NK-92 treated with Interleukin-12 subunit alpha and Interleukin-12 subunit beta, amount 100 ng/mL, for 24 hours (cell line): Measurements from ENCODE around the gene SBSN.

Experiments
- DNase-seq: peaks from one replicate; lab custom pipeline; 2025; lab: John Stamatoyannopoulos, UW

The SBSN gene

DNA sequence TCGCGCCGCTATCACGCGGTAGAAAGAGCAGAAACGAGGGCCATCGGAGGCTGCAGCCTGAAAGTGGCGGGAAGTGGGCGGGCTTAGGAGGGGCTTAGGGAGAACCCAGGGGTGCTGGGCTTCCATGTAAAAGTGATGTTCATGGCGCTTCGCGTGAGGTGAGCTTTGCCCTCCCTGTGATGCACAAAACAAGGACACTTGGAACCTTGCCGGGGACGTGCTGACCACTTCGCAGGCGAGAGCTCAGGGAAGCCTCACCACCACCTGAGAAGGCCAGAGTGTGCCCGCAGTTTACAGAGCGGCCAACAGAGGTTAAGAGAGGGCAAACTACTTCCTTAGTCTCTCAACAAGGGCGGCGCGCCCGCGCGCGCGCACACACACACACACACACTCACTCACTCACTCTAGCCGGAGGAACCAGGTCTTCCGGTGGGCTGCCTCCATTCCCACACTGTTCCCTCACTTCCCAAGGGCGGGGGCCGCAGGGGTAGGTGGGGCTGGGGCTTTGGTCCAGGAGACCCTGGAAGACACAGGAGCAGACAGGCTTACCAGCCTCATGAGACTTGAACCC lies 5.8 kb upstream of the SBSN start:
- no peak for DNase-seq

- no peak for DNase-seq
Measured at GRCh38 chr19:35533201-35533821, 5.2 kb upstream of the SBSN start, which contains the start of gene GAPDHS. Gene GAPDHS (plus strand): TSS chr19:35533456. CDS start chr19:35533528, 72 bp downstream.

GRCh38 chr19:35531291-35531690 lies 3.2 kb upstream of the SBSN start:
- DNase-seq: no peak

- DNase-seq: no peak
Measured at GRCh38 chr19:35529241-35530218, 1.4 kb upstream of the SBSN start.

GRCh38 chr19:35525873-35526272 lies 2.2 kb downstream of the SBSN start:
- no peak for DNase-seq

- no peak for DNase-seq
Measured at GRCh38 chr19:35524181-35524837, 3.8 kb downstream of the SBSN start.

DNA sequence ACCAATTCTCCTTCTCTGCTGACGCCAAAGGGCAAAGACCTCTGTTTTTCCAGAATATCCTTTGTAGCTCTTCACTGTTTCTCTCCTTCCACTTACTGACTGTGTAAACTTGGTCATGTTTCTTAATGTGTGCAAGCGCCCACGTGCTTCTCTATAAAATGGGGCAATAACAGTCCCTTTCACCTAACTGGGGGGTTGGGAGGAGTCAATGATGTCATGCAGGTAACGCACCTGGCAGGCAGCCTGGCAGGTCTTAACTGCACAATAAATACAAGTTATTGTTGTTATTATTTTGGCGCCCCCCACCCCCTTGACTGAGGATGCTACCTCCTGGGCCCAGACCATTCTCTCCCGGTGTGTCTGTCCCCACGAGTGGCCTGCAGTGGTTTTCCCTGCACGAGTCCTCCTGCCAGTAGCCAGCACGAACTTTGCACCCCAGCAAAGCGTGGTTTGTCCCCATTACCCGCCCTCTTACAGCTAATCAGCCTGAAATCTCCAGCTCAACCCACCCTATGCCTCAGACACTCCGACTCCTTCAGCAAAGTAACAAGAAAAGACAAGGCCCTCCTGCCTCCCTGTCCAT lies 5.3 kb downstream of the SBSN start:
- DNase-seq: no peak

DNA sequence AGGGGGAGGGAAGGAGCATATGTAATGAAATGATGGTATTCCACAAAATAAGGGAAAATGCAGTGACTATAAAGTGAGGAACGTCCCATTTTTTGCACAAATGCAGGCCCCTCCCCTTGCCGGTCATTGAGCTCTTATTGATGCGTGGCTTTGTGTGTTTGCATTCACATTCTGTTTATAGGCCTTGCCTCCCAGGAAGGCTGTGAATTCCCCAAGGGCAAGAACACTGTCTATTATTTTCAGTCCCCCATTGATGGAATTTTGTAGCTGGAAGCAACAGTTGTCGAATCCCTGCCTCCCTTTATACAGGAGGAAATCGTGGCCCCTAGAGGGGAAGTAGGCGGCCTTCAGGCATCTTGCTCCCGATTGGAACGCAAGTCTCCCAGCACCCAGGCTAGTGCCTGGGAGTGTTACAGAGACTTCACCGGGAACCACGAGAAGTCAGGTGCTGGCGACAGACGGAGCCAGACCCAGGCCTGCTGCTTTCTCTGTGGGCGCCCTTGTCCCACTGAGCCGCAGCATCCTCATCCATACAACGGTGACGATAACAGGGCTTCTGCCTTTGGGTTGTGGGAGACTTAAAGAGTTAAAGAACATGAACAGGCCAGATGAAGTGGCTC lies 6.9 kb downstream of the SBSN start:
- no peak for DNase-seq

GRCh38 chr19:35519291-35519690 lies 8.8 kb downstream of the SBSN start:
- DNase-seq: no peak

- no peak for DNase-seq
Measured at GRCh38 chr19:35518313-35518712, 9.8 kb downstream of the SBSN start.

GRCh38 chr19:35517342-35517741 lies 10.8 kb downstream of the SBSN start:
- no peak for DNase-seq

- DNase-seq: no peak
Measured at GRCh38 chr19:35516310-35516709, 11.8 kb downstream of the SBSN start.

- DNase-seq: no peak
Measured at GRCh38 chr19:35514282-35514809, 13.8 kb downstream of the SBSN start.

GRCh38 chr19:35513628-35514281 lies 14.4 kb downstream of the SBSN start, which contains the start of gene DMKN:
Gene DMKN (minus strand): TSS chr19:35513649. CDS start chr19:35513475, 174 bp downstream.
- no peak for DNase-seq

DNA sequence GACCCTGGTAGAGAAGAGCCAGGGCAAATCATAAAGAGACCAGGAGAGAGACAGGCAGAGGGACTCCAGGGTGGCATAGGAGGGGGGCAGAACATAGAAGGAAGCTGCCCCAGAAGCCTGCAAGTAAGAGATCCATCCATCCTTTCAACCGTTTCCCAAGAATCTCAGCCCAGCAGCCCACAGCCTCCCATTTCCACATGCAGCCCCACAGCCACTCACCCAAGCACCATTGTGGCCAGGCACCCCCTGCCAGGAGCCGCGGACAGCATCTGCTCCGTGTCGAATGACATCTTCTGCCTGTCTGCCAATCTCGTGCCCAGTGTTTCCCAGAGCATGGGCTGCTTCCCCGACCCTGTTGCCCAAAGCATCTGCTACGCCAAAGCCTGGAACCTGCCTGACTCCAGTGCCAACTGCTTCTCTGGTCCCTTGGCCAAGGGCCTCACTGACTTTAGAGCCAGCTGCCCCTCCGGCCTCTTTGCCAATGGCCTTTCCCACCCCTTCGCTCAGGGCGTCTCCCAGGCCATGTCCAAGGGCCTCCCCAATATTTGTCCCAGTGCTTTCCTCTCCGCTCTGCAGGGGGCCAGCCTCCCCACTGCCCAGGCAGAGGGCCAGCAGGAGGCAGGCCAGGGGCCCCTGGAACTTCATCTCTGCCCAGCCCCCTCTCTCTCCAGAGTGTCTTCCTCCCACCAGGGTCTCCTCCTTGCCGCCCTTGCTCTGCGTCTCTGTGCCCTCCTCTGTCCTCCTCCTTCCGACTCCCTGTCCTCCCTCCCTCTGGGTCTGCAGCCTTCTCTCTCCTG lies 15.1 kb downstream of the SBSN start:
- DNase-seq: no peak

- DNase-seq: no peak
Measured at GRCh38 chr19:35511337-35511736, 16.8 kb downstream of the SBSN start.

- DNase-seq: no peak
Measured at GRCh38 chr19:35510626-35510964, 17.5 kb downstream of the SBSN start.

- DNase-seq: peak; percentile 39
Measured at GRCh38 chr19:35509861-35510625, 18.1 kb downstream of the SBSN start.

GRCh38 chr19:35509018-35509652 lies 19.0 kb downstream of the SBSN start:
- DNase-seq: no peak
